ENCODE measurements around the gene SERF2. TPM values are rescaled to one million over a fixed set of nuclear protein-coding genes. Genes with fewer than 3 reads are reported as not detected.

SERF2 gene
- 979 and 1,093 TPM in 2 replicates for total RNA-seq (2014; rRNA removed; shearing (Covaris generic))

GRCh38 chr15:43791993-43792760 lies at the start of gene SERF2:
Gene SERF2, plus strand, starts transcription at chr15:43792320. Its CDS starts 57 bp downstream, at chr15:43792377.
- DNase-seq (ENCODE audit: low spot score) = peak; percentile 99

- peak; percentile 81 for DNase-seq (ENCODE audit: low spot score)
Measured at GRCh38 chr15:43746245-43746902, 45.7 kb upstream of the SERF2 start, which contains the start of gene PDIA3. Gene PDIA3, plus strand, starts transcription at chr15:43746438. Its CDS starts 102 bp downstream, at chr15:43746540.

DNA sequence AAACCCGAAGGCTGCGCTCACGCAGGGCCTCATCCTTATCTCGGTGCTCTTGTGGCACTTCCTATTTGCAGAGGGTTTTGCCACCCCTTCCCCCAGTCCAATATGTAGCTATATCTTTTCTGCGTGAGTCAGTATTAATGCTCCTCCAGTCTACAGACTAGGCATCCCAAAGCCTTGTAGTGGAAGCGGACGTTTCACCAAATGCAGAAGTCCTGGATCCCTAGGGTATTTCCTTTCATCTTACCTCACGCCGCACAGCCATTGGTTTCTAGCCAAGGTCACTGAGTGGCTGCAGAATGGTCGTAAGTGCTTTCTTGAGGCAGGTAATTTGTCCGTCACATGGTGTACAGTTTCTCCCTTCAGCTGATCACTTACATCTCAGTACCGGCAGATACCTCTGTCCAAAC lies 45.2 kb upstream of the SERF2 start:
- DNase-seq (ENCODE audit: low spot score) = peak; percentile 5

GRCh38 chr15:43748376-43748775 lies 43.7 kb upstream of the SERF2 start:
- DNase-seq (ENCODE audit: low spot score) = no peak

DNA sequence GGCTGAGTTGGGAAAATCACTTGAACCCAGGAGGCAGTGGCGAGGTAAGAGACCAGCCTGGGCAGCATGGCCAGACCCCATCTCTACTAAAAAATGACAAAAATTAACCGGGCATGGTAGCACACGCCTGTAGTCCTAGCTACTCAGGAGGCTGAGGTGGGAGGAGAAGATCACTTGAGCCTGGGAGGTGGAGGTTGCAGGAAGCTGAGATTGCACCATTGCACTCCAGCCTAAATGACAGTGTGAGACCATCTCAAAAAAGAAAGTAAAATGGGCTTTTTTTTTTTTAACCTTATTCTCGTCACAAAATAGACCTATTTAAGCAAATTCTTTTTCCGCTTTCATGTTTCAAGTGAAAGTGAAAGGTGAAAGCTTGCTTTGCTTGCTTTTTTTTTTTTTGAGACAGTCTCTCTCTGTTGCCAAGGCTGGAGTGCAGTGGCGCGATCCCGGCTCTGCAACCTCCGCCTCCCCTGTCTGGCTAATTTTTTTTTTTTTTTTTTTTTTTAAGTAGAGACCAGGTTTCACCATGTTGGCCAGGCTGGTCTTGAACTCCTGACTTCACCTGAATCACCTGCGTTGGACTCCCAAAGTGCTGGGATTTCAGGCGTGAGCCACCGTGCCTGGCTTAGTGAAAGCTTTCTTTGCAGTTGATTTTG lies 42.3 kb upstream of the SERF2 start:
- no peak for DNase-seq (ENCODE audit: low spot score)

GRCh38 chr15:43751885-43752284 lies 40.2 kb upstream of the SERF2 start:
- no peak for DNase-seq (ENCODE audit: low spot score)

GRCh38 chr15:43762824-43763223 lies 29.3 kb upstream of the SERF2 start:
- DNase-seq (ENCODE audit: low spot score) = no peak

- DNase-seq (ENCODE audit: low spot score) = no peak
Measured at GRCh38 chr15:43763819-43764446, 28.2 kb upstream of the SERF2 start.

GRCh38 chr15:43769584-43770228 lies 22.4 kb upstream of the SERF2 start:
- peak; percentile 42 for DNase-seq (ENCODE audit: low spot score)

DNA sequence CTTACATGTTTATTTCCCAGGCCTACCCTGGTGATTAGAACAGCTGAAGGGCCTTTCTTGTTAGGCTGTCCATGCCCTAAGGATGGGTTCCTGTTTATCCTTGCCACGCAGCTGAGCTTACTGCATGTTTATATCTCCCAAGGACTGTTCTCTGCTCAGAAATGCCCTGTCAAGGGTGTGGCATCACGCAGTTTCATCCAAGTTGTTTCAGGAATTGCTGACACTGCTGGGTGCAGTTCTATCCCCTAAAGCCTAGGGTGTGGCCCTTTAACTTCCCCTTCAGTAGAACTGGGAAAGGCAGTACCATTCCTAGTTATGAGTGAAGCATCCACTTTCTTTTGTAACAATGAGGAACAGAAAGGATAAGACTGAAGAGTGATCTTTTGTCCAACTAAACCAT lies 20.3 kb upstream of the SERF2 start:
- no peak for DNase-seq (ENCODE audit: low spot score)

GRCh38 chr15:43772624-43773023 lies 19.5 kb upstream of the SERF2 start:
- DNase-seq (ENCODE audit: low spot score) = no peak

- DNase-seq (ENCODE audit: low spot score) = no peak
Measured at GRCh38 chr15:43774062-43774461, 18.1 kb upstream of the SERF2 start.

DNA sequence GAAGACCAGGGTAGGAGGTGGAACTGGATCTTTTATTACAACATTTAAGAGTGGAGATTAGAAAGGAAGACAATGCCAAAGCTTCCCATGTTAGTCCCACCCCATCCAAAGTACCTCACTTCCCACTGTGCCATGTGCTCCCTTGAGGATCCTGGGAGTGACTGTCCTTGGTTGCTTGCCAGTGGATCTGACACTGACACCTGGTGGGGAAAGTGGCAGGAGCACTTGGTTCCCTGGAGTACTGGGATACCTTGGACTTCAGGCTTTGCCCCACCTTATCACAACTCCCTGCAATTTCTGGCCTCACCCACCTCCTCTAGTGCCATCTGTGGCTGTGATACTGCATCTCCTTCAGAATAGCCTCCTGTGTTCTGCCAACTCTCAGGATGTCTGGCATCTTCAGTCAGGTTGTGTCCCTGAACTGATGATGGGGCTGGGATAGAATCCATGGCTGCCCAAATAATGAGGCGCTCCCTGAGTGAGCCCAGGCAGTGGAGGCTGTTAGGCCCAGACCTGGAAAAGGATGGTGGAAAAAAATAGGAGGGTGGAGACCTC lies 16.6 kb upstream of the SERF2 start:
- DNase-seq (ENCODE audit: low spot score) = peak; percentile 71

DNA sequence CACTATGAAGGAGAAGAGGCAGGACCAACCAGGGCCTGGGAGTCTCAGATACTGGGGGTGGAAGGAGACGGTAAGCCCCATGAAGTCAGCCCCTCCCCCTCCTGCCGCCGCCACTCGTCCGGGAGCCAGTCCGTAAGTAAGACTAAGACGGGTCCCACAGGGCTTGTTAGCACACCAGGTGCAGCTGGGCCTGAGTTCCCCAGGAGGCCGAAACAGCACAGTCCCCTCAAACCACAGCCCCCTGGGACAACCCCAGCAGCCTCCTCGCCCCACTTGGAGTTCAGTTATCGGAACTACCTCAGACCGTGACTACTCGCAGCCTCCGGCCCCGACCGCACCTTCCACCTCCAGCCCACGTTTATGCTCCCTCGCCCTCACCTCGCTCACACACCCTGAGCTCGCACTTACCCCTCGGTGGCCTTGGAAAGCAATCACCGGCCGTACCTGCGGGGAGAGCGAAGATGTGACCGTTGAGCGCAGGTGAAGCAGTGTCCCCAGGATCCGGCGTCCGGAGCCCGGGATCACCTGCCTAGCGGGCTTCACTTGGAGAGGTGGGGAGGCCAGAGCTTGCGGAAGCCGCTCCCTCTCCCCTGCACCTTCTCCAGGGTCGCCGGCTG lies 15.9 kb upstream of the SERF2 start:
- no peak for DNase-seq (ENCODE audit: low spot score)

DNA sequence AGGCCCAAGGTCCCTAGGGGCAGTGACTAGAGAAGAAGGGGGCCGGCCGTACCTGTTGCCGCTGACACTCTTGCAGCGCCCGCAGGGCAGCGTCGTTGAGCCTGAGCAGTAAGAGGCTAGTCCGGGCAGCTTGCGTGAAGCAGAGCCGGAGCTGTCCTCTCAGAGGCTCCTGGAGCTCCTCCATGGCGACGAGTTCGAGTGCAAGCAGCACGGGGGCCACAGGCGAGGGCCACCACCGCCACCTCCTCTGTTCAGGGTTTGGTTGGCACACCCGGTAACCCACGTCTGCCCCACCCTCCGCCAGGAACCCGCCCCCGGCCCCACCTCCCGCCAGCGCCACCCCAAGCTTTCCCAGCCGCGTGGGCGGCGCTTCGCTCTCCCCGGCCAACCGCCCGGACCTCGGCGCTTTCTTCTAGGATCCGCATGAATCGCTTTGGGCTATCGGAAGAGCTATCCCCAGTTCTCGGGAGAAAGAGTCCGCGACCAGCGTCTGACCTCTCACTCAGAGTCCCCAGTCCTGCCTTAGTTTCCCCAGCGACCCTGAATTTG lies 15.3 kb upstream of the SERF2 start, which contains the start of gene ELL3:
Gene ELL3, minus strand, starts transcription at position 249 of the 549 bp plus-strand sequence. Its CDS starts 65 bp downstream, at position 184.
- peak; percentile 41 for DNase-seq (ENCODE audit: low spot score)

GRCh38 chr15:43777267-43777914 lies 14.7 kb upstream of the SERF2 start:
- DNase-seq (ENCODE audit: low spot score) = peak; percentile 74

DNA sequence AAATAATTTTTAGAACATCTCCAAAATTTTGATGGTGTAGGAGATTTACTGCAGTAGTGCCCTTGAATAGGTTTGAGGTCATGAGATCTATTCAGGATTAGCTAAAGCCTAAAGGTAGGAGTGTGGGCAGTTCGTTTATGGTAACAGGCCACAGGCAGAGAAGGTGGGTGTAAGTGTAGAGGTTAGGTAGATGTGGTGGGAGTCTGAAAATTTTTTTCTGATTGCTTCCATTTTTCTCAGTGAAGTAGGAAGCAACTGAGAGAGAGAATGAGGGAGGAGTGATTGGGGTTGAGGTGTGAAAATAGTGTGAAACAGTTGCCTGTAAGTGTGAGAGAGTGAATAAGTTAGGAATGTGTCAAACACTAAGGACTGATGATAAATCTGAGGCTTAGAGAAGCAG lies 13.1 kb upstream of the SERF2 start:
- no peak for DNase-seq (ENCODE audit: low spot score)

- DNase-seq (ENCODE audit: low spot score) = no peak
Measured at GRCh38 chr15:43789409-43789808, 2.7 kb upstream of the SERF2 start.

- DNase-seq (ENCODE audit: low spot score) = no peak
Measured at GRCh38 chr15:43792761-43793476, 799 bp downstream of the SERF2 start.

Measured in H4 (cell line).